Midbrain (tissue), 1 donor: ENCODE results near the gene CMTM4.
"Not testable (repeated sequence)": the region's sequence is repeated elsewhere in the genome, so short reads cannot be mapped to it uniquely, and the experiment has no call there.

Experiments
- DNase-seq: peaks from one replicate; lab custom pipeline; 2025; lab: John Stamatoyannopoulos, UW

The CMTM4 gene

GRCh38 chr16:66673691-66674090 lies 22.9 kb downstream of the CMTM4 start:
- no peak for DNase-seq

GRCh38 chr16:66670691-66671388 lies 25.7 kb downstream of the CMTM4 start:
- DNase-seq = no peak

- DNase-seq = no peak
Measured at GRCh38 chr16:66668777-66669444, 27.6 kb downstream of the CMTM4 start.

GRCh38 chr16:66667944-66668343 lies 28.6 kb downstream of the CMTM4 start:
- DNase-seq = no peak

GRCh38 chr16:66662445-66663194 lies 33.9 kb downstream of the CMTM4 start:
- DNase-seq = peak; percentile 68

GRCh38 chr16:66661671-66662346 lies 34.7 kb downstream of the CMTM4 start:
- not testable (repeated sequence) for DNase-seq

- DNase-seq = peak; percentile 51
Measured at GRCh38 chr16:66661210-66661560, 35.4 kb downstream of the CMTM4 start.

GRCh38 chr16:66660422-66661209 lies 35.9 kb downstream of the CMTM4 start:
- peak; percentile 72 for DNase-seq

GRCh38 chr16:66658860-66659190 lies 37.7 kb downstream of the CMTM4 start:
- no peak for DNase-seq

- DNase-seq = no peak
Measured at GRCh38 chr16:66658143-66658859, 38.2 kb downstream of the CMTM4 start.

GRCh38 chr16:66656547-66656946 lies 40.0 kb downstream of the CMTM4 start:
- no peak for DNase-seq

- DNase-seq = no peak
Measured at GRCh38 chr16:66653581-66654350, 42.8 kb downstream of the CMTM4 start.

- DNase-seq = no peak
Measured at GRCh38 chr16:66652661-66653360, 43.7 kb downstream of the CMTM4 start.

GRCh38 chr16:66651965-66652364 lies 44.6 kb downstream of the CMTM4 start:
- no peak for DNase-seq

GRCh38 chr16:66651474-66651765 lies 45.1 kb downstream of the CMTM4 start:
- DNase-seq = no peak

- DNase-seq = peak; percentile 92
Measured at GRCh38 chr16:66650707-66651473, 45.7 kb downstream of the CMTM4 start.

- no peak for DNase-seq
Measured at GRCh38 chr16:66649636-66650205, 46.8 kb downstream of the CMTM4 start.

- DNase-seq = no peak
Measured at GRCh38 chr16:66649167-66649566, 47.4 kb downstream of the CMTM4 start.

- DNase-seq = no peak
Measured at GRCh38 chr16:66647866-66648265, 48.7 kb downstream of the CMTM4 start.
